Hematopoietic multipotent progenitor cell (in vitro differentiated cells): Measurements from ENCODE around the gene MIA. TPM values are rescaled to one million over a fixed set of nuclear protein-coding genes. Genes with fewer than 3 reads are reported as not detected.
"Not testable (repeated sequence)": the region's sequence is repeated elsewhere in the genome, so short reads cannot be mapped to it uniquely, and the experiment has no call there.

ENCODE experiments used
- DNase-seq, 3 donors: peaks; one replicate each; pipeline ENCODE4 v3.0.0-alpha.2; 2011 to 2015; ENCODE audit warnings: low read depth in 2 of 3, low spot score in 2 of 3
- total RNA-seq: library from RNA; depleted of rRNA; stranded (reverse); fragments of >200 nt; gene quantifications from one replicate; pipeline ENCODE4 v1.2.3, GENCODE V29; 2012

The MIA gene
- total RNA-seq, 1 donor, result not detected

DNA sequence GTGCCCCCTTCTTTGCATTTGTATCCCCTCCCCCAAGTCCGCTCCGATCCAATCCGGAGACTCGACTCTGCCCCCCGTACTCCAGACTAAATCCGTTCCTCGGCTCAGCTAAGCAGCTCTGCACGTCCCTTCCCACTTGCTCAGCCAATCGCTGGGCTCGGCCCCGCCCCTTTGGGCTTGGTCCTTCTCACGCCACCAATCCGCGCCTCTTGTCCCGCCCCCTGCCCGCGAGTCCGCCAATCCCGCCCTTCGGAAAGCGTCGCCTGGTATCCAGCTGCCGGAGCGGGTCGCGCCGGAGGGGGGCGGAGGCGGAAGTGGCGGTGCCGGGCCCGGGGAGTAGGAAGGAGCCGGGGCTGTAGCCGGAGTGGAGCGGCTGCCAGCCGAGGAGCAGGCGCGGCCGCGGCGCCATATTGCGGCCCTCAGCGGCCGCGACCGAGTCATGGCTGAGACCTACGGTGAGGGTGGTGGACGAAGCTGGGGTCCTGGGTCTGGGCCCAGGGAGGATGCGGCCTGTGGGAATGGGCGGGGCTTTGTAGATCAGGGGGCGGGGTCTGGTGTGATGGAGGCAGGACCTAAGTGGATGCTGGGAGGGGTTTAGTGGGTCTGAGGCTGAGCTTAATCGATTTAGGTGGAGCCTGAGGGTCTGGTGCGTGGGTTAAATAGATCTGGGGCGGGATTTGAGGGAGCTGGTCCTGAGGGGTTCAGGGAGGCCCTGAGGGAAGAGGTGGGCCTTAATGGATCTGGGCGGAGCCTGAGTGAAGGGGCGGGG lies 2.8 kb downstream of the MIA start, which contains the start of gene RAB4B:
Gene RAB4B (plus strand): TSS at position 311 of the 769 bp plus-strand sequence. CDS start 129 bp downstream, at position 440.
- peak; percentile 97 to 100 (median 100) for DNase-seq

DNA sequence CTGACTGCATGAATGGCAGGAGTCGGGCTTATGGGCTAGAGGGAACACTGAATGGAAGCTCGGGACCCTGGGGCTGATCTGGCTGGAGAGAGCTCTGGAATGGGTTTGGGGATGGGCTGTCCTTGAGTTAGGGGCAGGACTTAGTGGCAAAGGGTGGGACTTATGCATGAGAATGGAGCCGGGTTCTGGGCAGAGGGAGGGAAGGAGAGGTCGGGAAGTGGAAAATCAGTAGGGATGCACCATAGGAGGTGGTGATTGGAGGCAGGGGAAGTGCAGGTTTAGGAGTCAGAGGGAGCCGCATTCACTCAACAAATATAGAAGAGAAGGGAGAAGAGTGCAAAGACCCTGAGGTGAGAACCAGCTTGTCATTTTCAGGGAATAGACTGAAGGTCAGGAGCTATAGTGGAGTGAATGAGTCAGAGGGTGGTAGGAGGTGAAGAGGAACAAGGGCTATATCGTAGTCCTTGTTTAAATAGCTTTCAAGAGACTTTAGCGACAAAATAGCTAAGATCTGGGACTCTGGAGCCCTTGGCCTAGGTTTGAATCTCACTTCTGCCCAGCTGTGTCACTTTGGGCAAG lies 3.5 kb downstream of the MIA start:
- DNase-seq, result peak in 1 of 3 donors; percentile 22

DNA sequence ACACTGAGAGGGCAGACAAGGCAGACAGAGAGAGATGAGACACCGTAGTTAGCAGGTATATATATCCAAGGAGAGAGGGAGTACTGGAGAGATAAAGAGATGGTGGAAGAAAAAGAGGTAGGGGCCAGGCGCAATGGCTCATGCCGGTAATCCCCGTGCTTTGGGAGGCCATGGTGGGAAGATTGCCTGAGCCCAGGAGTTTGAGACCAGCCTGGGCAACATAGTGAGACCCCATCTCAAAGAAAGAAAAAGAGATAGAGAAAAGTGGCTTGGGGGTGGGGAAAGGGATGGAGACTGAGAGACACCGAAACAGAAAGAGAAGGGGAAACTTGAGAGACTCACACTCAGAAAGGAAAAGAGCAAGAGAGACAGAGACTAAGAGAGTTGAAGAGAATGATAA lies 5.3 kb downstream of the MIA start:
- DNase-seq, result no peak

- no peak for DNase-seq
Measured at GRCh38 chr19:40781140-40781539, 5.8 kb downstream of the MIA start.

- DNase-seq, result no peak
Measured at GRCh38 chr19:40783711-40784110, 8.4 kb downstream of the MIA start.

- DNase-seq, result not testable (repeated sequence)
Measured at GRCh38 chr19:40784146-40784545, 8.8 kb downstream of the MIA start.

DNA sequence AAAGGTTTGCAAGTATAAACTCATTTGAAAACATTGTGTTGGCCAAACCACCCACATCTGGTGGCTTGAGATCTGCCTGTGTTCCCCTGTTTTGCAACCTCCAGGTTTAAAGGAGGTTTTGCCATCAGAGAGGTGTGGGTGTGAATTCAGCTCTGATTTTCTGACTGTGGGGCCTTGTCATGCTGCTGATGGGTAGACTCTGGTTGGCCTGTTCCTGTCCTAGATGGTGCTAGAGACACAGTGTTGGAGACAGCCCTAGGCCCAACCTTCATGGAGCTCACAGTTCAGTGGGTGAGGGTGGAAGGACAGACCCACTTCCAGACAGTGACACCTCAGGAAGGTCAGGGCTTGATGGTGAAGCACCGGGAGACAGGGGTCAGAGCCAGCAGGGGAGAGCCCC lies 10.2 kb downstream of the MIA start:
- DNase-seq, result no peak

- no peak for DNase-seq
Measured at GRCh38 chr19:40786060-40787037, 11.0 kb downstream of the MIA start.

DNA sequence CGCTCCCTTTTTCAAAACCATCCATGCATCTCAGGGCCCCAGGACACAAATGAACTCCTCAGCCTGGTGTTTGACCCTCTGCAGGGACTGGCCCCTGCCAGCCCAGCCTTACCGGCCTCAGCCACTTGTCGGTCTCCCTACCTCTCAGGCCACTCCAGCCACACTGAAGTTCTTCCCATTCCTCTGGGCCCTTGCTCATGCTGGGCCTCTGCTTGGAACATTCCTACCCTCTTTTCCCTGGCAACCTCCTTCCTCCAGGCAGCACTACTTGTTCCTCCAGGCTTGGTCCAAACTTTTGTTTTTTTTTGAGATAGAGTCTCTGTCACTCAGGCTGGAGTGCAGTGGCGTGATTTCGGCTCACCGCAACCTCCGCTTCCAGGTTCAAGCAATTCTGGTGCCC lies 16.0 kb downstream of the MIA start:
- no peak for DNase-seq

DNA sequence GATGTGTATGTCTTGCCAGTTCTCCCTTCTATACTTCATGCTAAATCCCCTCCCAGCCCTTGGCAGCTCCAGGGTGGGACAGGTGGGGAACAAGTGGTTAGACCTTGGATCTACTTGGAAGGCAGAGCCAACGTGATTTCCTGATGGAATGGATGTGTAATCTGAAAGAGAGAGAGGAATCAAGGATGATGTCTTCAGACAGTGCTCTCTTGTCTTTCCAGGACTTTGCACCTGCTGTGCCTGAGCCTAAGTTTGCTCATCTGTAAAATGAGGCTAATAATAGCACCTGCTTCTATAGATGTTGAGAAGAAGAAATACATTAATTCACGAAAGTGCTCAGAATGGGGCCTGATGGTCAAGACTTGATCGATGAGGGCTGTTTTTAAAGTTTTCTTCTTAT lies 16.7 kb downstream of the MIA start:
- no peak for DNase-seq

DNA sequence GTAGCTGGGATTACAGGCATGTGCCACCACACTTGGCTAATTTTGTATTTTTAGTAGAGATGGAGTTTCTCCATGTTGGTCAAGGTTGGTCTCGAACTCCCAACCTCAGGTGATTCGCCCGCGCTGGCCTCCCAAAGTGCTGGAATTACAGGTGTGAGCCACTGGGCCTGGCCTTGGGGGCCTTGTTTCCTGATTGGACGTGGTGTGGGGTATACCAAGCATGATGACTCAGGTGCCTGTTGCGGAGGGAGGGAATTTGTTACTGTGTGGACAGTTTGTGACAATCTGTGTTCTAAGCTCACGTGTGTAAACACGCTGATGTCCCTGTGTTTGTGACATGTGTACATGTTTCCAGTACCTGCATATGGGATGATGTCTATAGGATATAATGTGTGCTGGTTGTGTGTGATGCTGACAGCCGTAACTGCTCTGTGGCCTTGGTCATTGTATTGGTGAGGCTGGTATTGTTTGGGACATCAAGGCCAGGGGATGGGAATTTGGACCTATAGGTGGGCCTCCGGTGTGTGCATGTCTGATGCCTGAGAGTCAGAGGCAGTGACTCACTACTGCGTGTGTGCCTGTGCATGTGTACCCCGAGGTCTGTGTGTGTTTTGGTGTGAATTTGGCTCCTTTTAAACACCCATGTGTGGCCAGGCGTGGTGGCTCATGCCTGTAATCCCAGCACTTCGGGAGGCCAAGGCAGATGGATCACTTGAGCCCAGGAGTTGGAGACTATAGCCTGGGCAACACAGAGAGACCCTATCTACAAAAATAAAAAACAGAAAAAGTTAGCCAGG lies 22.0 kb downstream of the MIA start:
- DNase-seq, result no peak

DNA sequence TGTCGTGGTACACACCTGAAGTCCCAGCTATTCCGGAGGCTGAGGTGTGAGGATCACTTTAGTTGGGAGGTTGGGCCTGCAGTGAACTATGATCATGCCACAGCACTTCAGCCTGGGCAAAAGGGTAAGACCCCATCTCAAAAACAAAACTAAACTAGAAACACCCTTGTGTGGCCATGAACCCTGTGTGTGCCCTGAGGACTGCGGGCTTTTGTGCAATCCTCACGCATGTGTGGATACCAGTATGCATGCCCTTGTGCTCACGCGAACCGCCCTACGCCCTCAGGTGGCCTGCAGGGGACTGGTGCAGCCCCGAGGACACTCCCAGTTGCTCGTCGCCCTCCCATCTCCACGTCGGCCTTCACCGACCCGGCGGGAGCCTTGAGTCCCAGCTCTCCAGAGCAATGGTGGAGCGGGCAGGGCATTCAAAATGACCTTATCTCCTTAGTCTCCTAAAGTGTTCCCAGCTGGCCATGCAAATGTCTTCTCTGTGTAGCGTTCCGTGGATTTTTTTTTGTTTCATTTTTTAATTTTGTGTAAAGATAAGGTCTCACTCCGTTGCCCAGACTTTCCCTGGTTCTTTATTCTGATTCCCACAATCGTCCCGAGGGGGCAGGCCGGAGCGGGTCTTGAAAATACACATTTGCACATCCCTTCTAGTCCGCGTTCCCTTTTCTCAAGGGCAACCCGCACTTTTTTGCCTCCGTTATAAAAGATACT lies 22.8 kb downstream of the MIA start:
- peak in 2 of 3 donors; percentile 86 to 87 for DNase-seq

DNA sequence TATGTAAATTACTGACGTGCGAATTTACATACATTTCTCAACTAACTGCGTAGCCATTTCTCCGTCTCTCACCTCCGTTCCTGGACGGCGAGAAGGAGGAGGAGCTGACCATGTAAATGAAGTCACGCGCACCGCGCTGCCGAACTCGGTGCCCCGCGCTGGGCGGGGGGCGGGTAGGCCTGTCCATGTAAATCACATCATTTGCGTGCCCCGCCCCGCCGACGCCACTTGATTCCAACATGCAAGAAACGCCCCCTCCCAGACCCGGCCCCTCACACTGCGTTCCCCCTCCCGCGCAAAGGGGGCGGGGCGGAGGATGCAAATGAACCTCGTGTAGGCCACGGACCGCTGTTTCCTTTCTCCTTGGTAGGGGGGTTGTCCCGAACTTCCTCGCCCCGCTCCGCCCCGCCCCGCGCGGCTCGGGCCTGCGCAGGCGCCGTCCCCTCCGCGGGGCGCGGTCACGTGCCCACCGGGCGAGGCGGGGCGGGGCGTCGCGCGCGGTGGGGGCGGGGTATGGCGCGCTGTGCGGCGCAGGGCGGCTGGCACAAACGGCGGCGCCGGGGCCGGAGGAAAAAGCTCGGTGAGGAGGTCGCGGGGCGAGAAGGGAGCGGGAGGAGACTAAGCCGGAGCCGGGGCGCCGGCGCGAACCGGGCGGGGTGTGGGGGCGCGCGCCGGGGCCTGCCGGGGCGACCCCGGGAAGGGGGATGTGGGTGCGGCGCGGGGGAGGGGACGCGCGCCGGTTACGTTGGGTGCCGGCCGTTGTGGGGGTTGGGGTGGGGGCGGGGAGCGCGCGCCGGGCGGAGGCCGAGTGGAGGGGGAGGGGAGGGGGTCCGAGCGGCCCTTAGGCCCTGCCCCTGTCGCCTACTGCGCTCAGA lies 23.6 kb downstream of the MIA start, which contains the start of gene EGLN2:
Gene EGLN2 (plus strand): TSS at position 509 of the 875 bp plus-strand sequence. CDS start 1,382 bp downstream, outside the sequence.
- DNase-seq, result peak; percentile 99 to 100 (median 100)

- no peak for DNase-seq
Measured at GRCh38 chr19:40799558-40800338, 24.4 kb downstream of the MIA start.

- no peak for DNase-seq
Measured at GRCh38 chr19:40800339-40800996, 25.1 kb downstream of the MIA start.

DNA sequence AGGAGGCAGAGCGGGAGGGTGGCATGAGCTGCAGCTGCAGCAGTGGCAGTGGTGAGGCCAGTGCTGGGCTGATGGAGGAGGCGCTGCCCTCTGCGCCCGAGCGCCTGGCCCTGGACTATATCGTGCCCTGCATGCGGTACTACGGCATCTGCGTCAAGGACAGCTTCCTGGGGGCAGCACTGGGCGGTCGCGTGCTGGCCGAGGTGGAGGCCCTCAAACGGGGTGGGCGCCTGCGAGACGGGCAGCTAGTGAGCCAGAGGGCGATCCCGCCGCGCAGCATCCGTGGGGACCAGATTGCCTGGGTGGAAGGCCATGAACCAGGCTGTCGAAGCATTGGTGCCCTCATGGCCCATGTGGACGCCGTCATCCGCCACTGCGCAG lies 25.7 kb downstream of the MIA start:
- DNase-seq, result no peak
